HepG2 (cell line): ENCODE measurements around the gene CENPO.

ENCODE experiments used
- ZNF589 ChIP-seq: sonication (generic); formaldehyde crosslinking; conservative IDR thresholded peaks from 2 replicates; pipeline ENCODE4 v1.8.0; 2022; ENCODE audit warnings: mild to moderate bottlenecking, moderate library complexity, missing genetic modification reagents
- ZNF83 ChIP-seq: sonication (generic); formaldehyde crosslinking; IDR thresholded peaks from 2 replicates; pipeline ENCODE4 v1.4.0; 2020; ENCODE audit warnings: missing genetic modification reagents, mild to moderate bottlenecking, borderline replicate concordance
- TF ChIP-seq, protein P1 (sequence below): sonication (generic); formaldehyde crosslinking; IDR thresholded peaks from 2 replicates; pipeline ENCODE4 v1.5.0; 2020; ENCODE audit warnings: mild to moderate bottlenecking, missing genetic modification reagents, moderate library complexity

DNA sequence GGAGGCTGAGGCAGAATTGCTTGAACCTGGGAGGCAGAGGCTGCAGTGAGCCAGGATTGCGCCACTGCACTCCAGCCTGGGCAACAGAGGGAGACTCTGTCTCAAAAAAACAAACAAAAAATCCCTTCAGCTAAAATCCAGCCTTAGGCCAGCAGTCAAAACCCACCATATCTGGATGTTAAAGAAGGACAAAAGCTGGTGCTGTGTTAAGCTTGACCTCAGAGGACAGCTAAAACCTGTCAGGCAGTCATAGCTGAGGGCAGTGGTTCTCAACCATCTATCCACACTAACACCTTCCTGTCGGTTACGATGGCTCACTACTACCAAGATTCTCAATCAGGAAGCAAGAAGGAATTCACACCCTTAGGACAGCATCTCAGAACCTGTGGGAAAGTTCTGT lies 9.6 kb upstream of the CENPO start:
- TF ChIP-seq ZNF83 (CRISPR knock-in tag) (no peak), ZNF589 (CRISPR knock-in tag) (no peak)
- TF ChIP-seq, protein P1, sequence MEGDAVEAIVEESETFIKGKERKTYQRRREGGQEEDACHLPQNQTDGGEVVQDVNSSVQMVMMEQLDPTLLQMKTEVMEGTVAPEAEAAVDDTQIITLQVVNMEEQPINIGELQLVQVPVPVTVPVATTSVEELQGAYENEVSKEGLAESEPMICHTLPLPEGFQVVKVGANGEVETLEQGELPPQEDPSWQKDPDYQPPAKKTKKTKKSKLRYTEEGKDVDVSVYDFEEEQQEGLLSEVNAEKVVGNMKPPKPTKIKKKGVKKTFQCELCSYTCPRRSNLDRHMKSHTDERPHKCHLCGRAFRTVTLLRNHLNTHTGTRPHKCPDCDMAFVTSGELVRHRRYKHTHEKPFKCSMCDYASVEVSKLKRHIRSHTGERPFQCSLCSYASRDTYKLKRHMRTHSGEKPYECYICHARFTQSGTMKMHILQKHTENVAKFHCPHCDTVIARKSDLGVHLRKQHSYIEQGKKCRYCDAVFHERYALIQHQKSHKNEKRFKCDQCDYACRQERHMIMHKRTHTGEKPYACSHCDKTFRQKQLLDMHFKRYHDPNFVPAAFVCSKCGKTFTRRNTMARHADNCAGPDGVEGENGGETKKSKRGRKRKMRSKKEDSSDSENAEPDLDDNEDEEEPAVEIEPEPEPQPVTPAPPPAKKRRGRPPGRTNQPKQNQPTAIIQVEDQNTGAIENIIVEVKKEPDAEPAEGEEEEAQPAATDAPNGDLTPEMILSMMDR (CRISPR knock-in tag) = no peak
